ENCODE data around the gene LPO. TPM values are rescaled to one million over a fixed set of nuclear protein-coding genes. Genes with fewer than 3 reads are reported as not detected.

LPO gene
- total and polyA plus RNA-seq, 9 of the 15 experiments (the other 6 are each of a cell fraction or from before 2014, with no cell fraction given), result 0.07 to 0.11 TPM; not detected in 7

GRCh38 chr17:58224315-58224714 lies 14.1 kb upstream of the LPO start (continued):
- TF ChIP-seq, protein P1, sequence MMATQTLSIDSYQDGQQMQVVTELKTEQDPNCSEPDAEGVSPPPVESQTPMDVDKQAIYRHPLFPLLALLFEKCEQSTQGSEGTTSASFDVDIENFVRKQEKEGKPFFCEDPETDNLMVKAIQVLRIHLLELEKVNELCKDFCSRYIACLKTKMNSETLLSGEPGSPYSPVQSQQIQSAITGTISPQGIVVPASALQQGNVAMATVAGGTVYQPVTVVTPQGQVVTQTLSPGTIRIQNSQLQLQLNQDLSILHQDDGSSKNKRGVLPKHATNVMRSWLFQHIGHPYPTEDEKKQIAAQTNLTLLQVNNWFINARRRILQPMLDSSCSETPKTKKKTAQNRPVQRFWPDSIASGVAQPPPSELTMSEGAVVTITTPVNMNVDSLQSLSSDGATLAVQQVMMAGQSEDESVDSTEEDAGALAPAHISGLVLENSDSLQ (IDR thresholded peaks at IDR 0.05), result peak; percentile 90
- TF ChIP-seq ETV5 (CRISPR knock-in tag; IDR thresholded peaks at IDR 0.05; ENCODE audit: low read depth) (no peak), C11orf30 (IDR thresholded peaks at IDR 0.05; ENCODE audit: low read depth) (peak; percentile 33; the same call in 1 of the 2 replicates), ZBTB26 (CRISPR knock-in tag; IDR thresholded peaks at IDR 0.05) (no peak), JUND (IDR thresholded peaks at IDR 0.05; ENCODE audit: borderline replicate concordance, low read depth, low read length) (peak; percentile 92), JUND (tag; IDR thresholded peaks at IDR 0.05; ENCODE audit: borderline replicate concordance, low read depth, low read length) (peak; percentile 93), ATF3 (IDR thresholded peaks at IDR 0.05) (peak; percentile 94), ATF3 (CRISPR knock-in tag; conservative IDR thresholded peaks at IDR 0.05) (peak; percentile 64; the same call in 1 of the 2 replicates), ZNF707 (CRISPR knock-in tag; conservative IDR thresholded peaks at IDR 0.05) (no peak), ARID1B (IDR thresholded peaks at IDR 0.05) (peak; percentile 61), MEIS2 (IDR thresholded peaks at IDR 0.05; ENCODE audit: partially characterized antibody) (peak; percentile 97), DPF2 (IDR thresholded peaks at IDR 0.05) (peak; percentile 75), LEF1 (IDR thresholded peaks at IDR 0.05) (peak; percentile 68; the same call in 1 of the 2 replicates), BRD9 (IDR thresholded peaks at IDR 0.05; ENCODE audit: low read depth, partially characterized antibody) (no peak), POLR2B (IDR thresholded peaks at IDR 0.05; ENCODE audit: low read depth, partially characterized antibody) (no peak), ZNF551 (CRISPR knock-in tag; IDR thresholded peaks at IDR 0.05) (no peak)

Data from K562 (cell line).